HEK293 (cell line): ENCODE results near the gene BTG4.

ENCODE experiments used
- CTCF ChIA-PET: fragments of 350-600 bp; formaldehyde crosslinking; extraction: SDS; loops from one replicate; lab custom pipeline; 2021; ENCODE audit warnings: antibody characterized with exemption; lab: Yijun Ruan, JAX
- POLR2A ChIA-PET: fragments of 300-600 bp; formaldehyde crosslinking; extraction: SDS; loops from one replicate; lab custom pipeline; 2020; ENCODE audit warnings: antibody characterized with exemption, inconsistent platforms; lab: Yijun Ruan, JAX
- H3K27ac ChIP-seq: fragments of 200-500 bp; sonication (Bioruptor generic); 2 replicates; pipeline ENCODE4 v1.5.1; 2014; ENCODE audit warnings: low read depth, low read length, control low read depth, inconsistent platforms; ENCODE audit errors: extremely low read depth
- H3K36me3 ChIP-seq, 2 experiments: fragments of 200-500 bp in 1 of 2; sonication (Bioruptor generic) in 1 of 2; 1 replicate in 1 of 2; 2 replicates in 1 of 2; pipeline ENCODE4 v1.5.1; 2014 to 2017; ENCODE audit warnings: inconsistent platforms in 2 of 2, low read length in 2 of 2; ENCODE audit not compliant: control insufficient read depth in 2 of 2, insufficient read depth in 1 of 2
- H3K4me1 ChIP-seq: fragments of 200-500 bp; sonication (Bioruptor generic); 2 replicates; pipeline ENCODE4 v1.5.1; 2014; ENCODE audit warnings: mild to moderate bottlenecking, low read length, inconsistent platforms; ENCODE audit not compliant: control insufficient read depth, insufficient read depth
- H3K4me3 ChIP-seq: 2 replicates; pipeline ENCODE4 v1.5.1; 2011; ENCODE audit warnings: low read depth, mild to moderate bottlenecking, control low read depth, low read length, moderate library complexity
- H3K9me3 ChIP-seq: fragments of 200-500 bp; sonication (Bioruptor generic); 2 replicates; pipeline ENCODE4 v1.5.1; 2014; ENCODE audit warnings: low read depth, low read length, inconsistent platforms; ENCODE audit not compliant: control insufficient read depth, insufficient read depth
- BCL11A ChIP-seq: fragments of 450-650 bp; formaldehyde crosslinking; IDR thresholded peaks from 2 replicates; pipeline ENCODE4 v1.5.1; 2016; ENCODE audit warnings: low read depth, missing biosample characterization, missing genetic modification characterization
- BCL6B ChIP-seq: fragments of 450-650 bp; formaldehyde crosslinking; IDR thresholded peaks from 2 replicates; pipeline ENCODE4 v1.5.1; 2017; ENCODE audit warnings: missing biosample characterization, missing genetic modification characterization
- GFI1B ChIP-seq: fragments of 450-650 bp; formaldehyde crosslinking; IDR thresholded peaks from 2 replicates; pipeline ENCODE4 v1.5.1; 2016; ENCODE audit warnings: missing biosample characterization, missing genetic modification characterization
- GLIS1 ChIP-seq: fragments of 450-650 bp; formaldehyde crosslinking; IDR thresholded peaks from 2 replicates; pipeline ENCODE4 v1.5.1; 2016; ENCODE audit warnings: missing biosample characterization, missing genetic modification characterization
- HOXA7 ChIP-seq: sonication (generic); formaldehyde crosslinking; IDR thresholded peaks from 2 replicates; pipeline ENCODE4 v1.8.1; 2022; ENCODE audit warnings: missing genetic modification reagents, borderline replicate concordance
- KLF10 ChIP-seq: fragments of 450-650 bp; IDR thresholded peaks from 2 replicates; pipeline ENCODE4 v1.5.1; 2018; ENCODE audit warnings: missing biosample characterization, mild to moderate bottlenecking, missing genetic modification characterization
- MEIS1 ChIP-seq: sonication (generic); formaldehyde crosslinking; IDR thresholded peaks from 2 replicates; pipeline ENCODE4 v1.8.1; 2022; ENCODE audit warnings: missing genetic modification reagents, mild to moderate bottlenecking, borderline replicate concordance
- MZF1 ChIP-seq: fragments of 450-650 bp; formaldehyde crosslinking; IDR thresholded peaks from 2 replicates; pipeline ENCODE4 v1.5.1; 2017; ENCODE audit warnings: missing biosample characterization, missing genetic modification characterization, borderline replicate concordance
- PRDM4 ChIP-seq: fragments of 450-650 bp; formaldehyde crosslinking; IDR thresholded peaks from 2 replicates; pipeline ENCODE4 v1.5.1; 2017; ENCODE audit warnings: missing biosample characterization, missing genetic modification characterization
- PRDM6 ChIP-seq: fragments of 450-650 bp; formaldehyde crosslinking; IDR thresholded peaks from 2 replicates; pipeline ENCODE4 v1.5.1; 2017; ENCODE audit warnings: missing biosample characterization, missing genetic modification characterization
- RBAK ChIP-seq: fragments of 450-650 bp; formaldehyde crosslinking; IDR thresholded peaks from 2 replicates; pipeline ENCODE4 v1.5.1; 2016; ENCODE audit warnings: missing biosample characterization, missing genetic modification characterization
- ZBTB20 ChIP-seq: fragments of 450-650 bp; formaldehyde crosslinking; IDR thresholded peaks from 2 replicates; pipeline ENCODE4 v1.5.1; 2016; ENCODE audit warnings: missing biosample characterization, missing genetic modification characterization
- ZBTB21 ChIP-seq: fragments of 450-650 bp; formaldehyde crosslinking; IDR thresholded peaks from 2 replicates; pipeline ENCODE4 v1.5.1; 2017; ENCODE audit warnings: missing biosample characterization, missing genetic modification characterization
- ZBTB44 ChIP-seq: fragments of 450-650 bp; IDR thresholded peaks from 2 replicates; pipeline ENCODE4 v1.5.1; 2018; ENCODE audit warnings: missing biosample characterization, mild to moderate bottlenecking, missing genetic modification characterization
- ZBTB48 ChIP-seq: fragments of 450-650 bp; formaldehyde crosslinking; IDR thresholded peaks from 2 replicates; pipeline ENCODE4 v1.5.1; 2016; ENCODE audit warnings: missing biosample characterization, missing genetic modification characterization
- ZNF184 ChIP-seq: fragments of 450-650 bp; IDR thresholded peaks from 2 replicates; pipeline ENCODE4 v1.5.1; 2018; ENCODE audit warnings: missing biosample characterization, mild to moderate bottlenecking, missing genetic modification characterization
- ZNF350 ChIP-seq: fragments of 450-650 bp; formaldehyde crosslinking; IDR thresholded peaks from 2 replicates; pipeline ENCODE4 v1.5.0; 2017; ENCODE audit warnings: missing biosample characterization, mild to moderate bottlenecking, missing genetic modification characterization
- ZNF37A ChIP-seq: fragments of 450-650 bp; IDR thresholded peaks from 2 replicates; pipeline ENCODE4 v1.5.1; 2018; ENCODE audit warnings: missing biosample characterization, missing genetic modification characterization
- ZNF394 ChIP-seq: fragments of 450-650 bp; formaldehyde crosslinking; IDR thresholded peaks from 2 replicates; pipeline ENCODE4 v1.5.1; 2016; ENCODE audit warnings: missing biosample characterization, missing genetic modification characterization, mild to moderate bottlenecking, moderate library complexity, borderline replicate concordance
- ZNF398 ChIP-seq: fragments of 450-650 bp; formaldehyde crosslinking; IDR thresholded peaks from 2 replicates; pipeline ENCODE4 v1.5.1; 2017; ENCODE audit warnings: missing biosample characterization, missing genetic modification characterization
- ZNF596 ChIP-seq: fragments of 450-650 bp; IDR thresholded peaks from 2 replicates; pipeline ENCODE4 v1.5.0; 2018; ENCODE audit warnings: missing biosample characterization, mild to moderate bottlenecking, missing genetic modification characterization, moderate library complexity
- ZNF629 ChIP-seq: fragments of 450-650 bp; formaldehyde crosslinking; IDR thresholded peaks from 2 replicates; pipeline ENCODE4 v1.5.1; 2017; ENCODE audit warnings: missing biosample characterization, missing genetic modification characterization
- ZNF701 ChIP-seq: fragments of 450-650 bp; formaldehyde crosslinking; IDR thresholded peaks from 2 replicates; pipeline ENCODE4 v1.5.1; 2016; ENCODE audit warnings: missing biosample characterization, missing genetic modification characterization
- ZSCAN16 ChIP-seq: fragments of 450-650 bp; formaldehyde crosslinking; IDR thresholded peaks from 2 replicates; pipeline ENCODE4 v1.5.1; 2016; ENCODE audit warnings: missing biosample characterization, missing genetic modification characterization

BTG4 gene

GRCh38 chr11:111537336-111537860, 25.2 kb upstream of the BTG4 start:
- POLR2A ChIA-PET, result no interaction called here
- Histone ChIP-seq H3K36me3 (no peaks in the 10 kb centered on the region), H3K27ac (no peak overlapping the region), H3K4me3 (no peak overlapping the region), H3K4me1 (no peaks in the 10 kb centered on the region), H3K9me3 (no peaks in the 10 kb centered on the region)
- no peak for TF ChIP-seq ZBTB44 (tag by site-specific recombination)
- no peak for TF ChIP-seq GFI1B (tag by site-specific recombination)
- no peak for TF ChIP-seq ZNF629 (tag by site-specific recombination)
- TF ChIP-seq ZNF701 (tag by site-specific recombination), result no peak
- no peak for TF ChIP-seq RBAK
- TF ChIP-seq MEIS1, result no peak
- TF ChIP-seq ZNF350, result no peak
- TF ChIP-seq HOXA7 (CRISPR knock-in tag), result no peak
- no peak for TF ChIP-seq KLF10
- TF ChIP-seq ZBTB20 (tag by site-specific recombination), result no peak
- TF ChIP-seq ZSCAN16, result no peak
- no peak for TF ChIP-seq MZF1 (tag by site-specific recombination)
- TF ChIP-seq BCL11A (tag by site-specific recombination), result no peak
- TF ChIP-seq ZNF394, result no peak
- TF ChIP-seq ZNF596 (tag by site-specific recombination), result no peak
- TF ChIP-seq PRDM4 (tag by site-specific recombination), result no peak
- no peak for TF ChIP-seq ZNF398 (tag by site-specific recombination)
- TF ChIP-seq BCL6B, result no peak
- TF ChIP-seq ZNF37A (tag by site-specific recombination), result no peak
- no peak for TF ChIP-seq ZBTB21 (tag by site-specific recombination)
- CTCF ChIA-PET, result interaction anchor here (1.8 kb wide), 1 partner anchor 82 kb away, joined by 4 read pairs; no protein-coding TSS in a partner anchor

GRCh38 chr11:111535281-111535680, 23.1 kb upstream of the BTG4 start:
- H3K4me1 ChIP-seq, result no peaks in the 10 kb centered on the region
- no peak overlapping the region for H3K4me3 ChIP-seq
- H3K9me3 ChIP-seq, result no peaks in the 10 kb centered on the region
- CTCF ChIA-PET, result no interaction called here
- no peak overlapping the region for H3K27ac ChIP-seq
- TF ChIP-seq ZNF184 (tag by site-specific recombination) (no peak), PRDM6 (tag by site-specific recombination) (no peak), ZBTB48 (tag by site-specific recombination) (no peak), HOXA7 (CRISPR knock-in tag) (no peak), GLIS1 (tag by site-specific recombination) (no peak), ZBTB21 (tag by site-specific recombination) (no peak)
- H3K36me3 ChIP-seq, result no peaks in the 10 kb centered on the region
- POLR2A ChIA-PET, result no interaction called here
